ENCODE measurements around the gene MYL9. TPM values are rescaled to one million over a fixed set of nuclear protein-coding genes. Genes with fewer than 3 reads are reported as not detected.

MYL9 gene
- total RNA-seq, 1 donor from 2014 or later = 128 TPM

GRCh38 chr20:36546111-36546736 lies 4.9 kb downstream of the MYL9 start:
- Mint-ChIP-seq H3K27me3 (ENCODE audit: unreplicated experiment) (peaks cover 20% of the 10 kb centered on the region), H3K27ac (ENCODE audit: unreplicated experiment) (no peak overlapping the region), H3K9me3 (ENCODE audit: unreplicated experiment) (no peaks in the 10 kb centered on the region), H3K4me1 (ENCODE audit: unreplicated experiment) (peaks cover 12% of the 10 kb centered on the region), H3K4me3 (ENCODE audit: unreplicated experiment) (no peak overlapping the region), H3K36me3 (ENCODE audit: low read depth, unreplicated experiment) (peaks cover 7% of the 10 kb centered on the region)
- no peak for DNase-seq (ENCODE audit: low spot score)
- TF ChIP-seq CTCF (IDR thresholded peaks at IDR 0.05; ENCODE audit: unreplicated experiment) = no peak

DNA sequence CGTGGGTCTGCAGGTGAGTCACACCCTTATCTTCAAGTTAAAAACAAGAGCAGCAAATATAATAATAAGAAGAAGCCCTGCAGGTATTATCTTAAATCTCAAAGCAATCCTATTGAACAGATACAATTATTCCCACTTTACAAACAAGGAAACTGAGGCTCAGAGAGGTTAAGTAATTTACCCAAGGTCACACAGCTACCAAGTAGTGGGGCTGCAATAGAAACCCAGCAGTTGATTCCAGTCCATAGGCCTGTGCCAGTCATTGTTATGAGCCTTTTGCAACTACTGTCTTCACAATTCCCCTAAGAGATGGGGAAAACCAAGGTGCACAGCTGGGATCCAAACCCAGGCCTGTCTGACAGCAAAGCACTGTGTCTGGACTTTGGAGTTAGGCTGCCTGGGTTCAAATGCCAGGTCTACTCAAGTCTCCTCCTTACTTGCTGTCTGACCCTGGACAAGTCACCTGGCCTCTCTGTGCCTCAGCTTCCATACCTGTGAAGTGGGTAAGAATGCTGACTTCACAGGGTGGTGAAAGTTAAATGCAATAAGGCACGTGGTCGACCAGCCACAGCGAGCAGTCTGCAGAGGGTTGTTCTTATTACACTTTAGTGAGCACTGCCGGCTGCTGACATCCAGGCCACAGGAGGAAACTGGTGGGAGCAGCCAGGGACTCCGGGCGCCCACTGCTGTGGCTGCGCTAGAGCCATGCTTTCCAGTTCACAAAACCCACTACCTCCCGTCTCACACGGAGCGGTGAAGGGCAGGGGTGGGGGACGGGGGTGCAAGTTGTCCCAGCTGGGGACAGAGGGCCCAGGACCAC lies 6.1 kb downstream of the MYL9 start:
- no peak overlapping the region for H3K27ac Mint-ChIP-seq (ENCODE audit: unreplicated experiment)
- H3K36me3 Mint-ChIP-seq (ENCODE audit: low read depth, unreplicated experiment) = peaks cover 7% of the 10 kb centered on the region

DNA sequence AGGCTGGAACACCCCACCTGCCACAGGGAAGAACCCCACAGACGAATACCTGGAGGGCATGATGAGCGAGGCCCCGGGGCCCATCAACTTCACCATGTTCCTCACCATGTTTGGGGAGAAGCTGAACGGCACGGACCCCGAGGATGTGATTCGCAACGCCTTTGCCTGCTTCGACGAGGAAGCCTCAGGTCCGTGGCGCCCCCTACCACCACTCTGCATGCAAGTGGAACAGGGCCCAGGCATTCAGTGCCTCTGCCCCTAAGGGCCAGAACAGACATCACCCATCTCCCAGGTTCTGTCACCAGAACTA lies 6.6 kb downstream of the MYL9 start:
- no peaks in the 10 kb centered on the region for H3K9me3 Mint-ChIP-seq (ENCODE audit: unreplicated experiment)
- peaks cover 7% of the 10 kb centered on the region for H3K36me3 Mint-ChIP-seq (ENCODE audit: low read depth, unreplicated experiment)
- no peak for TF ChIP-seq CTCF (IDR thresholded peaks at IDR 0.05; ENCODE audit: unreplicated experiment)
- peaks cover 3% of the 10 kb centered on the region for H3K4me1 Mint-ChIP-seq (ENCODE audit: unreplicated experiment)
- no peak overlapping the region for H3K4me3 Mint-ChIP-seq (ENCODE audit: unreplicated experiment)
- peak overlapping the region; percentile 10 for H3K27ac Mint-ChIP-seq (ENCODE audit: unreplicated experiment)
- H3K27me3 Mint-ChIP-seq (ENCODE audit: unreplicated experiment) = peaks cover 17% of the 10 kb centered on the region
- peak; percentile 40 for DNase-seq (ENCODE audit: low spot score)

More for the DNA sequence above, 6.1 kb downstream of the MYL9 start:
- no peak for TF ChIP-seq CTCF (IDR thresholded peaks at IDR 0.05; ENCODE audit: unreplicated experiment)
- H3K4me1 Mint-ChIP-seq (ENCODE audit: unreplicated experiment) = peaks cover 8% of the 10 kb centered on the region
- H3K4me3 Mint-ChIP-seq (ENCODE audit: unreplicated experiment) = no peak overlapping the region
- H3K27me3 Mint-ChIP-seq (ENCODE audit: unreplicated experiment) = peaks cover 20% of the 10 kb centered on the region
- no peak for DNase-seq (ENCODE audit: low spot score)
- no peaks in the 10 kb centered on the region for H3K9me3 Mint-ChIP-seq (ENCODE audit: unreplicated experiment)

- H3K4me1 Mint-ChIP-seq (ENCODE audit: unreplicated experiment) = no peaks in the 10 kb centered on the region
- peaks cover 12% of the 10 kb centered on the region for H3K27me3 Mint-ChIP-seq (ENCODE audit: unreplicated experiment)
- peaks cover 7% of the 10 kb centered on the region for H3K36me3 Mint-ChIP-seq (ENCODE audit: low read depth, unreplicated experiment)
- H3K4me3 Mint-ChIP-seq (ENCODE audit: unreplicated experiment) = peak overlapping the region; percentile 12
- H3K9me3 Mint-ChIP-seq (ENCODE audit: unreplicated experiment) = no peaks in the 10 kb centered on the region
- no peak for TF ChIP-seq CTCF (IDR thresholded peaks at IDR 0.05; ENCODE audit: unreplicated experiment)
- H3K27ac Mint-ChIP-seq (ENCODE audit: unreplicated experiment) = peak overlapping the region; percentile 10
- no peak for DNase-seq (ENCODE audit: low spot score)
Observed at GRCh38 chr20:36548704-36549627, 7.6 kb downstream of the MYL9 start.
